OCI-LY3 (cell line): ENCODE measurements around the gene BRCA2.

ENCODE experiments used
- H2AFZ ChIP-seq: fragments of 200-600, 300-600 bp; shearing (Covaris generic); 2 replicates; pipeline ENCODE4 v1.6.0; 2014; ENCODE audit warnings: antibody characterized with exemption, low read depth, low read length
- H3K27ac ChIP-seq: fragments of 200-600, 300-600 bp; sonication (generic); 2 replicates; pipeline ENCODE4 v1.5.1; 2014; ENCODE audit warnings: mild to moderate bottlenecking, low read length, moderate library complexity, mixed read lengths
- H3K27me3 ChIP-seq: fragments of 200-600, 300-600 bp; sonication (generic); 2 replicates; pipeline ENCODE4 v1.6.1; 2014; ENCODE audit warnings: low read depth, low read length, mixed read lengths
- H3K36me3 ChIP-seq: fragments of 200-600, 300-600 bp; sonication (generic); replicated peaks from 2 replicates; pipeline ENCODE3; 2014; ENCODE audit warnings: low read depth, low read length, mixed read lengths
- H3K4me1 ChIP-seq: fragments of 300-600, 200-600 bp; sonication (generic); 2 replicates; pipeline ENCODE4 v1.6.1; 2014; ENCODE audit warnings: low read length, mixed read lengths
- H3K4me2 ChIP-seq: fragments of 200-600, 300-600 bp; sonication (generic); 2 replicates; pipeline ENCODE4 v1.6.1; 2014; ENCODE audit warnings: low read length, mixed read lengths
- H3K4me3 ChIP-seq: fragments of 300-600, 200-600 bp; sonication (generic); 2 replicates; pipeline ENCODE4 v1.5.1; 2014; ENCODE audit warnings: antibody characterized with exemption, mild to moderate bottlenecking, low read length, moderate library complexity
- H3K79me2 ChIP-seq: fragments of 300-600, 200-600 bp; shearing (Covaris generic); 2 replicates; pipeline ENCODE4 v1.6.1; 2014; ENCODE audit warnings: mild to moderate bottlenecking, low read length, mixed read lengths
- H3K9ac ChIP-seq: fragments of 300-600, 200-600 bp; shearing (Covaris generic); 2 replicates; pipeline ENCODE4 v1.6.0; 2014; ENCODE audit warnings: mild to moderate bottlenecking, low read length, moderate library complexity
- H3K9me3 ChIP-seq: fragments of 200-600, 300-600 bp; shearing (Covaris generic); 2 replicates; pipeline ENCODE4 v1.6.1; 2014; ENCODE audit warnings: low read length, mixed read lengths; ENCODE audit not compliant: insufficient read depth
- H4K20me1 ChIP-seq: fragments of 200-600, 300-600 bp; sonication (generic); 2 replicates; pipeline ENCODE4 v1.6.1; 2016; ENCODE audit warnings: low read length, mixed read lengths; ENCODE audit not compliant: insufficient read depth
- CTCF ChIP-seq: fragments of 200-600, 300-600 bp; sonication (generic); IDR thresholded peaks from 2 replicates; pipeline ENCODE4 v1.5.1; 2014; ENCODE audit warnings: antibody characterized with exemption, low read length, low read depth
- EZH2phosphoT487 ChIP-seq: fragments of 200-600 bp; shearing (Covaris generic); IDR thresholded peaks from 2 replicates; pipeline ENCODE4 v1.6.1; 2018; ENCODE audit warnings: antibody characterized with exemption, mixed run types, low read depth

BRCA2 gene

GRCh38 chr13:32419862-32420261 lies 104.6 kb downstream of the BRCA2 start:
- TF ChIP-seq CTCF (no peak), EZH2phosphoT487 (no peak)
- Histone ChIP-seq H3K4me1 (no peaks in the 10 kb centered on the region), H3K4me3 (no peak overlapping the region), H3K27ac (no peak overlapping the region), H3K79me2 (peaks cover 20% of the 10 kb centered on the region), H4K20me1 (peaks cover 3% of the 10 kb centered on the region; the same call in 1 of the 2 replicates), H2AFZ (no peak overlapping the region), H3K27me3 (no peaks in the 10 kb centered on the region), H3K36me3 (peaks cover 42% of the 10 kb centered on the region), H3K9ac (no peak overlapping the region), H3K9me3 (peaks cover 8% of the 10 kb centered on the region; the same call in 1 of the 2 replicates), H3K4me2 (no peak overlapping the region)

- H3K9ac ChIP-seq = no peak overlapping the region
- H3K4me3 ChIP-seq = no peak overlapping the region
- peaks cover 8% of the 10 kb centered on the region; the same call in 1 of the 2 replicates for H3K9me3 ChIP-seq
- no peaks in the 10 kb centered on the region for H3K27me3 ChIP-seq
- H4K20me1 ChIP-seq = peaks cover 11% of the 10 kb centered on the region; the same call in 1 of the 2 replicates
- no peak overlapping the region for H2AFZ ChIP-seq
- peaks cover 50% of the 10 kb centered on the region for H3K36me3 ChIP-seq
- peaks cover 14% of the 10 kb centered on the region for H3K4me1 ChIP-seq
- TF ChIP-seq EZH2phosphoT487 (no peak), CTCF (no peak)
- peaks cover 50% of the 10 kb centered on the region for H3K79me2 ChIP-seq
- no peak overlapping the region for H3K4me2 ChIP-seq
- no peak overlapping the region for H3K27ac ChIP-seq
Measured at GRCh38 chr13:32423592-32423991, 108.3 kb downstream of the BRCA2 start.

- Histone ChIP-seq H3K36me3 (peaks cover 43% of the 10 kb centered on the region), H3K9me3 (peaks cover under 1% of the 10 kb centered on the region; the same call in 1 of the 2 replicates), H3K4me1 (peaks cover 25% of the 10 kb centered on the region), H2AFZ (no peak overlapping the region), H3K4me2 (peak overlapping the region; percentile 91; the same call in 1 of the 2 replicates), H3K79me2 (peaks cover 50% of the 10 kb centered on the region), H3K9ac (no peak overlapping the region), H3K27me3 (no peaks in the 10 kb centered on the region), H3K27ac (no peak overlapping the region), H3K4me3 (no peak overlapping the region), H4K20me1 (peaks cover 11% of the 10 kb centered on the region; the same call in 1 of the 2 replicates)
- TF ChIP-seq CTCF = no peak
- no peak for TF ChIP-seq EZH2phosphoT487
Measured at GRCh38 chr13:32425158-32425557, 109.8 kb downstream of the BRCA2 start.

GRCh38 chr13:32426191-32426989 lies 111.1 kb downstream of the BRCA2 start:
- peak overlapping the region; percentile 81 for H3K27ac ChIP-seq
- peaks cover 29% of the 10 kb centered on the region for H3K4me1 ChIP-seq
- TF ChIP-seq EZH2phosphoT487 (no peak), CTCF (no peak)
- H3K9me3 ChIP-seq = no peaks in the 10 kb centered on the region
- H3K27me3 ChIP-seq = no peaks in the 10 kb centered on the region
- peak overlapping the region; percentile 52 for H2AFZ ChIP-seq
- peaks cover 33% of the 10 kb centered on the region for H3K36me3 ChIP-seq
- peak overlapping the region; percentile 89 for H3K4me3 ChIP-seq
- H4K20me1 ChIP-seq = peaks cover 11% of the 10 kb centered on the region; the same call in 1 of the 2 replicates
- H3K79me2 ChIP-seq = peaks cover 50% of the 10 kb centered on the region
- peak overlapping the region; percentile 81 for H3K9ac ChIP-seq
- peak overlapping the region; percentile 91 for H3K4me2 ChIP-seq
